ENCODE results near the gene CCNL2.

CCNL2 gene

GRCh38 chr1:1422465-1423244, 23.5 kb upstream of the CCNL2 start:
- peaks cover 14% of the 10 kb centered on the region for H3K27me3 ChIP-seq (ENCODE audit: insufficient read depth, poor library complexity, severe bottlenecking)
- H3K4me3 ChIP-seq (replicated peaks; ENCODE audit: insufficient read depth, low read length): no peak overlapping the region
- DNase-seq (ENCODE audit: low read depth in 1 of 2, low spot score in 1 of 2): no peak
- TF ChIP-seq SPI1 (IDR thresholded peaks at IDR 0.05; ENCODE audit: borderline replicate concordance, low read depth) (no peak), REST (IDR thresholded peaks at IDR 0.05; ENCODE audit: insufficient replicate concordance, low read depth) (no peak), CTCF (IDR thresholded peaks at IDR 0.05; ENCODE audit: insufficient read depth, low read length) (no peak), GABPA (IDR thresholded peaks at IDR 0.05; ENCODE audit: low read depth) (no peak), POLR2AphosphoS5 (IDR thresholded peaks at IDR 0.05; ENCODE audit: low read depth) (no peak)
- no peak overlapping the region for H3K27ac ChIP-seq (replicated peaks)

GRCh38 chr1:1421907-1422464, 22.9 kb upstream of the CCNL2 start:
- peaks cover 12% of the 10 kb centered on the region for H3K27me3 ChIP-seq (ENCODE audit: insufficient read depth, poor library complexity, severe bottlenecking)
- DNase-seq (ENCODE audit: low read depth in 1 of 2, low spot score in 1 of 2): no peak
- no peak overlapping the region for H3K27ac ChIP-seq (replicated peaks)

More at GRCh38 chr1:1421907-1422464, 22.9 kb upstream of the CCNL2 start:
- no peak overlapping the region for H3K4me3 ChIP-seq (replicated peaks; ENCODE audit: insufficient read depth, low read length)
- TF ChIP-seq CTCF (IDR thresholded peaks at IDR 0.05; ENCODE audit: insufficient read depth, low read length): no peak
- TF ChIP-seq GABPA (IDR thresholded peaks at IDR 0.05; ENCODE audit: low read depth): no peak
- no peak for TF ChIP-seq REST (IDR thresholded peaks at IDR 0.05; ENCODE audit: insufficient replicate concordance, low read depth)
- no peak for TF ChIP-seq SPI1 (IDR thresholded peaks at IDR 0.05; ENCODE audit: borderline replicate concordance, low read depth)
- no peak for TF ChIP-seq POLR2AphosphoS5 (IDR thresholded peaks at IDR 0.05; ENCODE audit: low read depth)

Measured in HL-60 (cell line).